HCT116 (cell line): ENCODE measurements around the gene STK32C.

Source experiments
- EZH2 ChIP-seq: fragments of 200-600 bp; sonication (generic); IDR thresholded peaks from 2 replicates; pipeline ENCODE4 v1.6.1; 2017; ENCODE audit warnings: antibody characterized with exemption, mixed run types
- EZH2phosphoT487 ChIP-seq: fragments of 200-600 bp; IDR thresholded peaks from 2 replicates; pipeline ENCODE4 v1.6.1; 2018; ENCODE audit warnings: antibody characterized with exemption, borderline replicate concordance
- TF ChIP-seq, protein P1 (sequence below), 3 experiments: fragments of 200-600 bp in 1 of 3; sonication (generic) in 1 of 3; IDR thresholded peaks in 2 of 3; conservative IDR thresholded peaks in 1 of 3; 2 replicates each; pipeline ENCODE4 v1.5.1; 2012 to 2017; ENCODE audit warnings: low read depth in 2 of 3, low read length in 2 of 3, antibody characterized with exemption in 1 of 3, borderline replicate concordance in 1 of 3, control low read depth in 1 of 3, mild to moderate bottlenecking in 1 of 3, mixed read lengths in 1 of 3, mixed run types in 1 of 3, moderate library complexity in 1 of 3; ENCODE audit not compliant: insufficient read depth in 1 of 3
- TF ChIP-seq, protein P2 (sequence below): IDR thresholded peaks from 2 replicates; pipeline ENCODE4 v1.6.1; 2012

- TF ChIP-seq, protein P1, sequence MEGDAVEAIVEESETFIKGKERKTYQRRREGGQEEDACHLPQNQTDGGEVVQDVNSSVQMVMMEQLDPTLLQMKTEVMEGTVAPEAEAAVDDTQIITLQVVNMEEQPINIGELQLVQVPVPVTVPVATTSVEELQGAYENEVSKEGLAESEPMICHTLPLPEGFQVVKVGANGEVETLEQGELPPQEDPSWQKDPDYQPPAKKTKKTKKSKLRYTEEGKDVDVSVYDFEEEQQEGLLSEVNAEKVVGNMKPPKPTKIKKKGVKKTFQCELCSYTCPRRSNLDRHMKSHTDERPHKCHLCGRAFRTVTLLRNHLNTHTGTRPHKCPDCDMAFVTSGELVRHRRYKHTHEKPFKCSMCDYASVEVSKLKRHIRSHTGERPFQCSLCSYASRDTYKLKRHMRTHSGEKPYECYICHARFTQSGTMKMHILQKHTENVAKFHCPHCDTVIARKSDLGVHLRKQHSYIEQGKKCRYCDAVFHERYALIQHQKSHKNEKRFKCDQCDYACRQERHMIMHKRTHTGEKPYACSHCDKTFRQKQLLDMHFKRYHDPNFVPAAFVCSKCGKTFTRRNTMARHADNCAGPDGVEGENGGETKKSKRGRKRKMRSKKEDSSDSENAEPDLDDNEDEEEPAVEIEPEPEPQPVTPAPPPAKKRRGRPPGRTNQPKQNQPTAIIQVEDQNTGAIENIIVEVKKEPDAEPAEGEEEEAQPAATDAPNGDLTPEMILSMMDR (IDR thresholded peaks at IDR 0.05 in 2 of 3, conservative IDR thresholded peaks at IDR 0.05 in 1 of 3; ENCODE audit: borderline replicate concordance in 1 of 3, insufficient read depth in 1 of 3, low read depth in 2 of 3, low read length in 2 of 3) = no peak
- no peak for TF ChIP-seq EZH2
- TF ChIP-seq, protein P2, sequence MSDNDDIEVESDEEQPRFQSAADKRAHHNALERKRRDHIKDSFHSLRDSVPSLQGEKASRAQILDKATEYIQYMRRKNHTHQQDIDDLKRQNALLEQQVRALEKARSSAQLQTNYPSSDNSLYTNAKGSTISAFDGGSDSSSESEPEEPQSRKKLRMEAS = no peak
- TF ChIP-seq EZH2phosphoT487 = no peak
Observed at GRCh38 chr10:132344386-132344785, 36.6 kb upstream of the STK32C start.
